CD4-positive, alpha-beta T cell treated with Interleukin-15 for 4 hours (primary cell): ENCODE data around the gene ESRRG.

Experiments used
- DNase-seq: peaks from one replicate; pipeline ENCODE4 v3.0.0-alpha.2; 2020; ENCODE audit warnings: low spot score

Gene ESRRG

GRCh38 chr1:216627252-216627651, 96.0 kb downstream of the ESRRG start:
- no peak for DNase-seq

- DNase-seq: no peak
Observed at GRCh38 chr1:216626394-216627067, 96.7 kb downstream of the ESRRG start.

GRCh38 chr1:216621536-216621935, 101.7 kb downstream of the ESRRG start:
- DNase-seq: no peak

- DNase-seq: no peak
Observed at GRCh38 chr1:216617081-216617875, 106.0 kb downstream of the ESRRG start.

- no peak for DNase-seq
Observed at GRCh38 chr1:216616425-216616824, 106.8 kb downstream of the ESRRG start.

- DNase-seq: no peak
Observed at GRCh38 chr1:216614011-216614934, 109.0 kb downstream of the ESRRG start.

- no peak for DNase-seq
Observed at GRCh38 chr1:216612291-216612690, 110.9 kb downstream of the ESRRG start.

GRCh38 chr1:216607067-216607697, 116.0 kb downstream of the ESRRG start:
- DNase-seq: no peak

GRCh38 chr1:216606047-216606637, 117.1 kb downstream of the ESRRG start:
- DNase-seq: no peak

- no peak for DNase-seq
Observed at GRCh38 chr1:216604771-216605170, 118.5 kb downstream of the ESRRG start.

- no peak for DNase-seq
Observed at GRCh38 chr1:216600730-216601609, 122.3 kb downstream of the ESRRG start.

- no peak for DNase-seq
Observed at GRCh38 chr1:216599851-216600250, 123.4 kb downstream of the ESRRG start.

- DNase-seq: no peak
Observed at GRCh38 chr1:216598448-216598847, 124.8 kb downstream of the ESRRG start.

- no peak for DNase-seq
Observed at GRCh38 chr1:216596281-216596862, 126.9 kb downstream of the ESRRG start.

- no peak for DNase-seq
Observed at GRCh38 chr1:216587715-216588114, 135.5 kb downstream of the ESRRG start.

GRCh38 chr1:216582151-216582550, 141.1 kb downstream of the ESRRG start:
- no peak for DNase-seq

GRCh38 chr1:216580538-216581057, 142.6 kb downstream of the ESRRG start:
- DNase-seq: no peak

- no peak for DNase-seq
Observed at GRCh38 chr1:216576234-216576937, 146.8 kb downstream of the ESRRG start.

- no peak for DNase-seq
Observed at GRCh38 chr1:216566641-216567205, 156.5 kb downstream of the ESRRG start.
